Measurements from ENCODE around the gene DUSP11.
A peak's percentile ranks its signal among the peaks of the same experiment; 100 is the strongest.

DUSP11 gene

DNA sequence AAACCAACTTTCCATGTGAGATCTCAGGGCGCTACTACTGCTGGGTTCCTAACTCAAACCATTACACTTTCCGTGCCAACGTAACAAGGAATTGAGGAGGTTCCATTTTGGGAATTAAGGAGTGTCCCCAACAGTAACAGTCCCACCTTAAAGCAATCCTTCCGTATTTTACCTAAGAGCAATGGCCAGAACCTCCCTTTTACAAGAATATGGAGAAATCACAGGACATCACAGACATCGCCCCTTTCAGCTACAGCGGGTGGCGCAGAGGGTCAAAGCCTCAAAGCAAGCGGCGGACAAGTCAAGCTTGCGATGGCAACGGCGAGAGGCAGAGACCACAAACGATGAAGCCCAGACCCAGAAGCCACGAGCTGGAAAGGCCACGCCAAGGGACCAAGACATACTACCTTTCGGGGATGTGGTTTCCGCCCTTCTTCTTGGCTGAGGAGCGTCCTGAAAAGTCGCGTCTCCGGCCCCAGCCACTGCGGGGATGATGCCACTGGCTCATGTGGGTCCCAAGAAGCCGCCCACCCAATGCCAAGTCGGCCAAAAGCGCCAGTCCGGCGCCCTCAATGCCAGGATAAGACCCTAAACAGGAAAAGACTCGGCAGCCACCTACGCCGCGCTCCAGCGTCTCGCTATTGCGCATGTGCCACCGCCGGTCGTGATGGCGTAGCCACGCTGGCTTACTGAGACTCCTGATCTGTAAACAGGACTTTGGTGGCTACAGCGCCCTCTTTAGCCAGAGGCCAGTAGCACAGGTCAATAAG, at the start of gene DUSP11:
DUSP11 (minus strand) TSS at position 637 of the 770 bp plus-strand sequence; CDS start at position 508, 129 bp downstream.
- H3K27ac ChIP-seq: peak within 1 kb of the TSS; percentile 56; the same call in 1 of the 2 replicates
- no peak for TF ChIP-seq ZFX (IDR thresholded peaks at IDR 0.05; ENCODE audit: borderline replicate concordance)
- TF ChIP-seq, protein P1, sequence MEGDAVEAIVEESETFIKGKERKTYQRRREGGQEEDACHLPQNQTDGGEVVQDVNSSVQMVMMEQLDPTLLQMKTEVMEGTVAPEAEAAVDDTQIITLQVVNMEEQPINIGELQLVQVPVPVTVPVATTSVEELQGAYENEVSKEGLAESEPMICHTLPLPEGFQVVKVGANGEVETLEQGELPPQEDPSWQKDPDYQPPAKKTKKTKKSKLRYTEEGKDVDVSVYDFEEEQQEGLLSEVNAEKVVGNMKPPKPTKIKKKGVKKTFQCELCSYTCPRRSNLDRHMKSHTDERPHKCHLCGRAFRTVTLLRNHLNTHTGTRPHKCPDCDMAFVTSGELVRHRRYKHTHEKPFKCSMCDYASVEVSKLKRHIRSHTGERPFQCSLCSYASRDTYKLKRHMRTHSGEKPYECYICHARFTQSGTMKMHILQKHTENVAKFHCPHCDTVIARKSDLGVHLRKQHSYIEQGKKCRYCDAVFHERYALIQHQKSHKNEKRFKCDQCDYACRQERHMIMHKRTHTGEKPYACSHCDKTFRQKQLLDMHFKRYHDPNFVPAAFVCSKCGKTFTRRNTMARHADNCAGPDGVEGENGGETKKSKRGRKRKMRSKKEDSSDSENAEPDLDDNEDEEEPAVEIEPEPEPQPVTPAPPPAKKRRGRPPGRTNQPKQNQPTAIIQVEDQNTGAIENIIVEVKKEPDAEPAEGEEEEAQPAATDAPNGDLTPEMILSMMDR (IDR thresholded peaks at IDR 0.05): peak; percentile 94

DNA sequence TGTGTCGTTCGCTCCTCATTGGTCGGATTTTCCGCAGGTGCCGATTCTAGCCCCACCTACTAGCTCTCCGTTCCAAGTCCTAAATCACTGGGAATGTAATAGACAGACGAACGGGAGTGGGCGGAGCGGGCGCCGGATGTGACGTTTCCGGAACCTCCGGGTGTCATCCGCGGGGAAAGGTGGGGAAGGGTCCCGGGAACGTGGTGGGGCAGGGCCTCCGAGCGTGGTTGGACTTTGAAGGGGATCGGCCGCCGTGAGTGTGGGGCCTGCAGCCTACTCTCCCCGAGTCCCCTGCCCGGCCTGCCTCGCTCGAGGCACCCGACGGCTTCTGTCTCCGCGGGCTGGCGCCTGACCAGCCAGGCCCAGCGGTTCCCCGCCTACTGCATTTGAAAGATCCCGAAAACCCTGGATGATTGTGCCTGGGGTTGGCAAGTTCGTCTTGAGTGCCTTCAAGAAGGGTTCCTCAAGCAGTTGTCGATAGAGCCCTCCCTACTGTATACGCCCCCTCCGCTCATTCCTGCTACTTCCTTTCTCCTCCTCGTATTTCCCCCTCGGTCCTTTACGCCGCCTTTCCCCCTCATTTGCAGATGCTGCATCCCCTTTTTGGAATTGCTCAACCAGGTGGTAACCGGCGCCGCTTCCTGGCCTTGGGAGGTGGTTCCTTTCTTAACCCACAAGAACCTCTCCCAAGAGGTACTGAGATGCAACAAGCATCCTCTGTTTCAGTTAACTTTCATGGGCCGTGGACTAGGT, 49.1 kb upstream of the DUSP11 start, which contains the start of gene STAMBP:
STAMBP (plus strand) TSS at position 144 of the 753 bp plus-strand sequence. CDS start 1,896 bp downstream, outside the sequence.
- H3K27ac ChIP-seq: peak within 1 kb of the TSS; percentile 73
- no peak for TF ChIP-seq ZFX (IDR thresholded peaks at IDR 0.05; ENCODE audit: borderline replicate concordance)
- TF ChIP-seq, protein P1 (IDR thresholded peaks at IDR 0.05): no peak

DNA sequence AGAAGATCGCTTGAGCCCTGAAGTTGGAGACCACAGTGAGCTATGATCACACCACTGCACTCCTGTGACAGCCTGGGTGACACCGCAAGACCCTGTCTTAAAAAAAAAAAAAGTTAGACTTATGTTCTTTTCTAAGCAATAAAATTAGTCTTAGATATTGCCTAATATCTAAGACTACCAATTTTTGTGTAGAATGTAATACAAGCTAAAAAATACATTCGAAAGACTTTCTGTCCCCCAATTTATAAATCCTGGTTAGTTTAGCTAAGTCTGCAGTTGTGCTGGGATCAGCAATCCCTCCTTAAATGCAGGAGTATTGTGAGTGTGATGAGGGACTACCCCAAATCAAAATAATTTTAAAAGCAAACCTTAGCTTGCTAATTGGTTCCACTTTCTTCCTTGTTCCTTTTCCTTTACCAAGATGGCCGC, 48.5 kb upstream of the DUSP11 start:
- H3K27ac ChIP-seq: peak overlapping the region; percentile 73
- no peak for TF ChIP-seq ZFX (IDR thresholded peaks at IDR 0.05; ENCODE audit: borderline replicate concordance)
- TF ChIP-seq, protein P1 (IDR thresholded peaks at IDR 0.05): no peak

DNA sequence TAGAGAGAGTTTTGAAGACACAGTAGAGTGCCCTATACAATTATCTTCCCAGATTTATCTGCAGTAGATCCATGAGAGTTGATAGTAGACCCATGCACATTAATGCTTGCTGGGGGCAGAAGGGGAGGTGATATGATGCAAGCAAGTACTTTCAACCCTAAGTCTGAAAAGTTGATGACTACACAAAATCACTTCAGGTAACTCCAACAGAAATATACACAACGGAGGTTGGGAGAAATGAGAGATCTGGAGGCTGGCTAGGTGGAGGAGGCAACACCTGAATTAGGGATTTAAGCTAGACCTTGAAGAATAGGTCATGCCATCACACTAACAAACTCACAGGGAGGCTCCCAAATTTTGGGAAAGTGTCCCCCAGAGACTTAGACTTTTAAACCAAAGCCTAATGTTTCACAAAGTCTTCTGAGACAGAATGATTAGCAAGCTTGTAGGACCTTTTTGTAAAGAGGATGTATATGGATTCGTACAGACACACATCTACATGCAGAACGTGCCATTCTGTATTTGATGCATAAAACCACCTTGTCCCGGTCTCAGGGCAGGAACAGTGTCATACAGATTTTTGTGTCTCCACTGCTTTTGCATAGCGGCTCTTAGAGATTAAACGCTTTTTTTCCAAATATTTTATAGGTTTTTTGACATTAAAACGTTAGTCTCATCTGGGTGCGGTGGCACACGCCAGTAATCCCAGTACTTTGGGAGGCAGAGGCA, 47.9 kb upstream of the DUSP11 start:
- TF ChIP-seq, protein P1 (IDR thresholded peaks at IDR 0.05): no peak
- TF ChIP-seq ZFX (IDR thresholded peaks at IDR 0.05; ENCODE audit: borderline replicate concordance): no peak
- H3K27ac ChIP-seq: peak overlapping the region; percentile 73

DNA sequence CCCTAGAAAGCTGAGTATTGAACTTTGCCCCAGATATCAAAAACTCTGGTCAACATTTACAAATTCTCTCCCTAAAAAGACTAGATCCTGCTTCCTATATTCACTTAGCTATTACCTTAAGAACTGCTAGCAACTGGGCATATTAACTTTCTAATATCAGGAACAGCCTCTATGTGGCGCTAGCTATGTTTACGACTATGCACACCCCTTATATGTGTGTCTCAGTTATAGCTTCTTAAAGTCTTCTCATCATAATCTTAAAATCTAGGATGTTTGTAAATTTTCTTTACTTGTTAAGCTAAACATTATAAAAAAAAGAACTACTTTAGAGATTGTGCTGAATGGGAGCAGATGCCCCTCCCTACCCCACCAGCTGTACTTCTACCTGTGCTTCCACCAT, 47.1 kb upstream of the DUSP11 start:
- no peak overlapping the region for H3K27ac ChIP-seq
- TF ChIP-seq ZFX (IDR thresholded peaks at IDR 0.05; ENCODE audit: borderline replicate concordance): no peak
- TF ChIP-seq, protein P1 (IDR thresholded peaks at IDR 0.05): peak; percentile 45

DNA sequence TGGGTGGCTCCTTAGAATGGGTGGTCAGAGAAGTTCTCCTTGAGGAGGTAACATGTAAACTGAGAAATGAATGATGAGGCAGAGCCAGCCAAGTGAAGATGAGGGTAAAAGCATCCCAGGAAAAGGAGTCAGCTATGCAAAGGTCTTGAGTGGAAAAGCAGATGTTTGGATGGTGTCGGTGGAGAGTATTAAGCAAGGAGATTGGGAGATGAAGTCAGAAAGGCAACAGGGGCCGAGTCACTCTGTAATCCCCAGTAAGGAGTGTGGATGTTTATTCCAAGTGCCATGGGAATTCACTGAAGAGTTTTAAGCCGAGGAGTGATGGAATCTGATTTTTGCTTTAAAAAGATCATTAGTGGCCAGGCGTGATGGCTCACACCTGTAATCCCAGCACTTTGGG, 45.5 kb upstream of the DUSP11 start:
- TF ChIP-seq, protein P1 (IDR thresholded peaks at IDR 0.05): no peak
- no peak for TF ChIP-seq ZFX (IDR thresholded peaks at IDR 0.05; ENCODE audit: borderline replicate concordance)
- H3K27ac ChIP-seq: no peak overlapping the region
